ENCODE data around the gene PCED1A. TPM values are rescaled to one million over a fixed set of nuclear protein-coding genes. Genes with fewer than 3 reads are reported as not detected.
A peak's percentile ranks its signal among the peaks of the same experiment; 100 is the strongest.
"Not testable (repeated sequence)": the region's sequence is repeated elsewhere in the genome, so short reads cannot be mapped to it uniquely, and the experiment has no call there.

PCED1A gene
- total RNA-seq, 1 donor: 64.9 TPM

DNA sequence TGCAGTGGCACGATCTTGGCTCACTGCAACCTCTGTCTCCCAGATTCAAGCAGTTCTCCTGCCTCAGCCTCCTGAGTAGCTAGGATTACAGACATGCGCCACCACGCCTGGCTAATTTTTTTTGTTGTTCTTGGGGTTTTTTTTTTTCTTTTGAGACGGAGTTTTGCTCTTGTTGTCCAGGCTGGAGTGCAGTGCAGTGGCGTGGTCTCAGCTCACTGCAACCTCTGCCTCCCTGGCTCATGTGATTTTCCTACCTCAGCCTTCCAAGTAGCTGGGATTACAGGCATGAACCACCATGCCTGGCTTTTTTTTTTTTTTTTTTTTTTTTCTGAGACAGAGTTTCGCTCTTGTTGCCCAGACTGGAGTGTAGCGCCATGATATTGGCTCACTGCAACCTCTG, 9.2 kb downstream of the PCED1A start:
- DNase-seq (ENCODE audit: low read depth in 2 of 3, low spot score in 2 of 3): not testable (repeated sequence)

GRCh38 chr20:2829376-2829775, 11.1 kb downstream of the PCED1A start:
- DNase-seq (ENCODE audit: low read depth in 2 of 3, low spot score in 2 of 3): no peak

DNA sequence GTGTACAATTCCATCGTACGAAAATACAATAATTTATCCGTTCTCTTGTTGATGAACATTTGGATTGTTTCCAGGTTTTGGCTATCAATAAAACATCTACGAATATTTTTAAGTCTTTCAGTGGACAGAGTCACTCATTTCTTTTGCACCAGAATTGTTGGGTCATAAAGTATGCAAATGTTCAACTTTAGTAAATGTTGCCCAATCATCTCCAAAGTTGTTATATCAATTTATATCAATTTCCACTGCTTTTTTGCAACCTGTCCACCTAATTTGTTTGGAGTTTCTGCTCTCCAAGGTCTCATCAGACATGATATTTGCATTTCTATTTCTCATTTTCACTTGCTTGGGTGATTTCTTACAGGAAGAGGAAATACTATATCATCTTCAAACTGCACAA, 13.8 kb downstream of the PCED1A start:
- DNase-seq (ENCODE audit: low read depth in 2 of 3, low spot score in 2 of 3): no peak

DNA sequence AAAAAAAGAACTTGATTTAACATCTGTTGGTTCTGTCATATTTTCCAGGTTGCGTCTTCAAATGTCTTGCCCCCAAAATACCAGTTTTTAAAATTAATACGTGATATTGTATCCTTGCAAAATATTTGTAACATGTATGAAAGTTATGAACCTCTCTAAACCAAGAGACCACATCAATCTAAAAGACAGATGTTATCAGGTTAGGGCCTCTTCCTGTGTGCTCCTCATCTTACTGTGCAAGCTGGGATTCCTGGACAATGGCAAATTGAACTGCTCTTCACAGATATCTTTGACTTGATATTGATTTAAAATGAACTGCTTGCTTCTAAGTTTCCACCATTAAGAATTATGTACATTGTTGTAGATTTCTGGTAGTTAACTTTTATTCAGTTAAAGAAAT, 14.7 kb downstream of the PCED1A start:
- no peak for DNase-seq (ENCODE audit: low read depth in 2 of 3, low spot score in 2 of 3)

GRCh38 chr20:2822073-2822472, 18.4 kb downstream of the PCED1A start:
- DNase-seq (ENCODE audit: low read depth in 2 of 3, low spot score in 2 of 3): peak in 1 of 3 donors; percentile 68

DNA sequence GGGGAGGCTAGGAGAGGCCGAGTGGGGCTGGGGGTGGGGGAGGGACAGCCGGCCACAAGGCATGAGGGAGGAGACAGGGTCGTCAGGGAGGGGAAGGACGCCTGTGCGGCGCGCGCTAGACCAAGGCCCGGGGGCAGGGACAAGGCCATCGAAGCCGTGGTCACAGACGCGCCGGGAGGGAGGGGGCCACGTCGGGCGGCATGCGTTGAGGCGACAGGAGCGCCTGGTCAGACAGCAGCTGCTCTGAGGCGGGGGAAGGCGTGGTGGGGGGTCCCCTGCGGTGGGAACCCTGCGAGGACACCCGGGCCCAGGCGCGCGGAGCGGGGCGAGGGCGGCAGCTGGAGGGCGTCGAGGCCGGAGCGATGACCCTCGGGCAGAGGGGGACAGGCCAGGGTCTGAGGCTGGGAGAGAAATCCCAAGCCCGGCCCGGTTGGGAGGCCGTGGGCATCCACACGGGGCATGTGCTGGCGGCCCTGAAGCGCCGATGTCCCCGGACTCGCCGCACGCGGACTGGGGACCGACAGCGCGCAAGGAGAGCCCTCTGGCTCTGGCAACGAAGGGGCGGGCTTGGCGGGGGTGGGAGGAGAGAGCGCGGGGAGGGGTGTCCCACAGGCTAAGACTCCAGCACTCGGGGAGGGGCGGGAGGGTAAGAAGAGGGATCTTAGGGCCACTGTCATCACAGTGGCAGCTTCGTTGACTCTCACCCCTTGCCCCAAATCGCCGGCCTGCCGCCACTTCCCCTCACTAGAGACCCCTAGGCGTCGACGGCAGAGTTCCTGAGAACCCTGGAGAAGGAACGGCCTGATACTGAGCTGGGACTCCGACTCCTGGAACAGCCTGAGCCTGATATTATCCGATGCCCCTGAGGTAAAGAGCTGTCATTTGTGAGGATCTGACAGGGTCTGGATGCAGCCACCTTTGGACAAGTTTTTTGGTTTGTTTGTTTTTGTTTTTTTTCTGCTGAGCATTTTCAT, 19.3 kb downstream of the PCED1A start:
- peak in 1 of 3 donors; percentile 20 for DNase-seq (ENCODE audit: low read depth in 2 of 3, low spot score in 2 of 3)

GRCh38 chr20:2820084-2820895, 20.2 kb downstream of the PCED1A start:
- DNase-seq (ENCODE audit: low read depth in 2 of 3, low spot score in 2 of 3): no peak

DNA sequence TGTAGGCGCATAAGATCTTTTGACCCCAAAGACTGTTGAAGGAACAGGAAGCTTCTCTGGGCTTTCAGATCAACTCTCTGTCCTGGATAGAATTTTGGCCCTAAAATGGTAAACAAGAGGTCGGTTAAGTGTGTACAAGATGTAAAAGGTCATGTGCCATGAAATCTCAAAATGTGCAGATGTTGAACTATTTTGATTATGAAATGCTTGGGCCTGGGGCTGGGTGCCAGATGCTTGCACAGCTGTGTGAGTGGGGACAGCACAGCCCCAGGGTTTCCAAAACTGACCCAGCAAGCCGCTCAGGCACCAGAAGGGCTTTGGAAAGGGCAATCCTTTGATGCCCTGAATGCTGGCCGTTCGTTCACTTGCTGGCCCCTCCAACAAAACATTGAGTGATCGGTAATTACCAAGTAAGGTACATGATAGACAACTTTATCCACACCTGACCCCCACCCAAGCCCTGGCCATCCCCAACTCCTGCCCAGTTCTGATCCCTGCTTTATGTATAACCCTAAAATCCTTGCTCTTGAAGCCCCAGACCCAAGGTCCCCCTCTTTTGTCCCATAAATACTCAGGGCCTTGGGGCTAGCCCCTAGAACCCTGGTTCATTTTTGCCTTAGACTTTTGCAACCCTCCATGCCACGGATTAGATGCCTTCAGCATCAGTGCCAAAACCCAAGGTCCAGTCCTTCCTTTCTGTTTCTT, 22.4 kb downstream of the PCED1A start:
- DNase-seq (ENCODE audit: low read depth in 2 of 3, low spot score in 2 of 3): no peak

DNA sequence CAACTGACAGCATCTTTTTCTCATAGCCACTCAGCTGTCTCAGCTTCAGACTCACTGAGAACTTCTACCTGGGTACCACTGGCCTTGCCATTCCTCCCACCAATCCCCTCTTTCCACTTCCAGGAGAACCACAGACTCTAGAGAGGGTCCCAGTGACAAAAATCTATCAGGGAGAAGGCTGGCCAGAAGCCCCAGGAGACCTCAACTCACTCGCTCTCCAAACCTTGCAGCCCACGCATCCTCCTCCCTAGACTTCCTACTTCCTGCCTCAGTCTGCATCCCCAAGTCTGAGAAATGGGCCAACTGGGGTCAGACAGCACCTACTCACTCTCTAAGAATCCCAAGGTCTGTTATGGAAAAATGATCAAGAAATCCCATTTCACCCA, 23.1 kb downstream of the PCED1A start:
- no peak for DNase-seq (ENCODE audit: low read depth in 2 of 3, low spot score in 2 of 3)

DNA sequence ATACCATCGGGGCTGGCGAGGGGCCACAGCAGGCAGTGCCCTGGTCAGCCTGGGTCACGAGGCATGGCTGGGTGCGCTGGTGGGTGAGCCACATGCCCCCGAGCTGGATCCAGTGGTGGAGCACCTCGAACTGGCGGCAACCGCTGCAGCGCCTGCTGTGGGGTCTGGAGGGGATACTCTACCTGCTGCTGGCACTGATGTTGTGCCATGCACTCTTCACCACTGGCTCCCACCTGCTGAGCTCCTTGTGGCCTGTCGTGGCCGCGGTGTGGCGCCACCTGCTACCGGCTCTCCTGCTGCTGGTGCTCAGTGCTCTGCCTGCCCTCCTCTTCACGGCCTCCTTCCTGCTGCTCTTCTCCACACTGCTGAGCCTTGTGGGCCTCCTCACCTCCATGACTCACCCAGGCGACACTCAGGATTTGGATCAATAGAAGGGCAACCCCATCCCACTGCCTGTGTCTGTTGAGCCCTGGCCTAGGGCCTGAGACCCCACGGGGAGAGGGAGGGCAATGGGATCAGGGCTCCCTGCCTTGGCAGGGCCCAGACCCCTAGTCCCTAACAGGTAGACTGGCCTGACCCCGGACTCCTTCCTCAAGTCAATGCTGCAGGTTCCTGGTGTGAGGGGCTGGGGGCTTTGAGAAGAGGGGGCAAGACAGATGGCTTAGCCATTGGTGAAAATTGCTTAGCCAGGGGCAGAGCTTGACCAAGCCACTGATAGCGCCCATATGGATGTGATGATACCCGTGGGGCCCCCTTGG, 23.7 kb downstream of the PCED1A start:
- DNase-seq (ENCODE audit: low read depth in 2 of 3, low spot score in 2 of 3): no peak

GRCh38 chr20:2816030-2816582, 24.3 kb downstream of the PCED1A start, which contains the start of gene TMEM239:
Gene TMEM239, plus strand, starts transcription at chr20:2816364. Its CDS starts 191 bp downstream, at chr20:2816555.
- DNase-seq (ENCODE audit: low read depth in 2 of 3, low spot score in 2 of 3): no peak

GRCh38 chr20:2815242-2815900, 25.1 kb downstream of the PCED1A start:
- DNase-seq (ENCODE audit: low read depth in 2 of 3, low spot score in 2 of 3): no peak

DNA sequence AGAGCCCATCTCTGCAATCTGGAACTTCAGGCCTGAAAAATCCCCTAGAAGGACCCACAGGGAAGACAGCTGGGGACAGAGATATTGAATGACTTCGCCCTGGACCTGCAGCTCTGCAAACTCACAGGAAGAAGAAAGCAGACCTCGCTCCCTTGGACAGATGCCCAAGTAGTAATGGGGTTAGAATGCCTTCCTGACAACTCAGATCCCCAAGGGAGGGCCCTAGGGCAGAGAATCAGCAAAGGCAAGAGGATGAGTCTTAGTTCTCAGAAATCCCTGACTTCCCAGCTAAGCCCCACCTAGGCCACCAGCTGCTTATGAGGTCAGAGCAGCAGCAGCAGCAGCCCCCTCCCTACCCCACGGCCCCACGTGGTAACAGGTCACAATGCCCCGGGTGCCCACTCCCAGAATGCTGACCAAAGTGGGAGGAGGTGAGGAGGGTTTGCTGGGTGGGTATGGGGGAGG, 25.8 kb downstream of the PCED1A start, which contains the start of gene C20orf141:
TSS of gene C20orf141 (plus strand) at position 401 of the 465 bp plus-strand sequence. CDS start 198 bp downstream, outside the sequence.
- peak in 2 of 3 donors; percentile 80 to 85 for DNase-seq (ENCODE audit: low read depth in 2 of 3, low spot score in 2 of 3)

- no peak for DNase-seq (ENCODE audit: low read depth in 2 of 3, low spot score in 2 of 3)
Measured at GRCh38 chr20:2814076-2814475, 26.4 kb downstream of the PCED1A start.

DNA sequence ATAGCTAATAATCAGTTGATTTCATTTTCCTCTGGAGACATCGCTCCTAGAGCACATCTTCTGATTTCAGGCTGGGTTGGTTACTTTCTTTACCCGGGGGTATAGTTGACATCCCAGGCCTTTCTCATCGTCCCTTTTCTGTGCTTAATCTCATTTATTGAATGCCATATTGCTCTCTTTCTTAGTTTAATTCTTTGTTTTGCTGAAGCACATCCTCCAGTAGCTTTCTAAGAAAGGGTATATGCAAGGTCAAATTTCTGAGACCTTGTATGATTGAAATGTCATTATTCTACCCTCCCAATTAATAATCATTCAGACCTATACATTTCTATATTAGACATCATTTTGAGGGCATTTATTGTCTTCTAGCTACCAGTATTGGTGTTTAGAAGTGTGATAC, 28.3 kb downstream of the PCED1A start:
- DNase-seq (ENCODE audit: low read depth in 2 of 3, low spot score in 2 of 3): no peak

GRCh38 chr20:2809690-2810089, 30.8 kb downstream of the PCED1A start:
- DNase-seq (ENCODE audit: low read depth in 2 of 3, low spot score in 2 of 3): no peak

DNA sequence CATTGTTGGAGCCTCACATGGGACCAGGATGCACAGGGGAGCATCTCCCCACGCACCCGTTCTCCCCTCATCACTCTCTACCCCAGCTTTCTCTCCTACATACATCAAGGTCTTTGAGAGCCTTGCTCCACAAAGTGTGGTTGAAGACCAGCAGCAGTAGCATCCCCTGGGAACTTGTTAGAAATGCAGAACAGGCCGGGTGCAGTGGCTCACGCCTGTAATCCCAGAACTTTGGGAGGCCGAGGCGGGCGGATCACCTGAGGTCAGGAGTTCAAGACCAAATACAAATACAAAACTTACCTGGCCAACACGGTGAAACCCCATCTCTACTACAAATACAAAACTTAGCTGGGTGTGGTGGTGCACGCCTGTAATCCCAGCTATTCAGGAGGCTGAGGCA, 32.5 kb downstream of the PCED1A start:
- not testable (repeated sequence) for DNase-seq (ENCODE audit: low read depth in 2 of 3, low spot score in 2 of 3)

- no peak for DNase-seq (ENCODE audit: low read depth in 2 of 3, low spot score in 2 of 3)
Measured at GRCh38 chr20:2807019-2807418, 33.4 kb downstream of the PCED1A start.

GRCh38 chr20:2806351-2806701, 34.1 kb downstream of the PCED1A start:
- no peak for DNase-seq (ENCODE audit: low read depth in 2 of 3, low spot score in 2 of 3)

Data from hematopoietic multipotent progenitor cell (in vitro differentiated cells).